NK-92 treated with Interleukin-12 subunit alpha and Interleukin-12 subunit beta, amount 100 ng/mL, for 24 hours (cell line): ENCODE data around the gene METTL16.
"Not testable (repeated sequence)": the region's sequence is repeated elsewhere in the genome, so short reads cannot be mapped to it uniquely, and the experiment has no call there.

ENCODE experiments used
- DNase-seq: peaks from one replicate; lab custom pipeline; 2025; lab: John Stamatoyannopoulos, UW

The METTL16 gene

GRCh38 chr17:2502871-2503580 lies 8.7 kb downstream of the METTL16 start:
- no peak for DNase-seq

DNA sequence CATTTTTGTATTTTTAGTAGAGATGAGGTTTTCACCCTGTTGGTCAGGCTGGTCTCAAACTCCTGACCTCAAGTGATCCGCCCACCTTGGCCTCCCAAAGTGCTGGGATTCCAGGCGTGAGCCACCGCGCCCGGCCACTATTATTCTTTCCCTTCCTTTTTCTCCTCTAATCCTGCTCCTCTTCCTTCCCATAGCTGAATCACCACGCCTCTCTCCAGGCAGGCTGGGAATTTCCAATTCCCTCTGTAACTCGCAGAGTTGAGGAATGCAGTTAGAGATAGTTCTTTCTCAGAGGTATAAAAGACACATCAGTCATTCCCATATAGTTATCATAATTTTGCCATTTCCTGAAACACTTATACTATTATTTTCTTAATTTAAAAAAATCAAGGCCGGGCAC lies 11.2 kb downstream of the METTL16 start:
- no peak for DNase-seq

GRCh38 chr17:2489286-2489685 lies 22.4 kb downstream of the METTL16 start:
- not testable (repeated sequence) for DNase-seq

GRCh38 chr17:2487306-2487705 lies 24.4 kb downstream of the METTL16 start:
- no peak for DNase-seq

GRCh38 chr17:2486709-2487108 lies 25.0 kb downstream of the METTL16 start:
- DNase-seq, result not testable (repeated sequence)

DNA sequence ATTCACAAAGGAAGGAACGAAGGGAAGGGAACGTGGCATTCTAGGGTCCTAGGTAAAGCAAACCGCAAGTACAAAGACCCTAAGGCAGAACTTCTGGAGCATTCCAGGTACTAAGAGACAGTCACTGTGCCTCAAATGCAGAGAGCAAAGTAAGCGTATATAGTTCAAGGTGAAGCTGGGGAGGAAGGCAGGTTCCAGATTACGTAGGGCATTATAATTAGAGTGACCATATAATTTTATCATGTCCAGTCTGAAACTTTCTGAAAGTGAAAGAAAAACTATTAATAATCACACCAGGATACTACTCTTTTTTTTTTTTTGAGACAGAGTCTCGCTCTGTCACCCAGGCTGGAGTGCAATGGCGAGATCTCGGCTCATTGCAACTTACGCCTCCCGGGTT lies 25.7 kb downstream of the METTL16 start:
- DNase-seq, result no peak

DNA sequence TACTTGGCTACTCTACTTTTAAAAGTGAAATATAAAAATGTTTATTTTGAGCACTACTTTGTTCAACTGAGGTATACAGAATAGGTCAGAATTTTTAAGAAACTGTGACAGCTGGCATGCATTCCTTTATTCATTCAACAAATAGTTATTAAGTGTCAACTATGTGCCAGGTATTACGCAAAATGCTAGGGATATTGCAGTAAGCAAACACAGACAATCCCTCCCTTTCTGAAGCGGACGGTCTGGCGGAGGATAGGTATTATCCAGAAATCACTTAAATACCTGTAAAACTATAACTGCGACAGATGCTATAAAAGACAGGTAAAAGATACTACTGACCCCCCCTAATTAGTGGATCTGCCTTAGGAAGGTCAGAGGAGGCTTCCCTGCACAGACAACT lies 26.1 kb downstream of the METTL16 start:
- DNase-seq, result no peak

- DNase-seq, result no peak
These were observed 26.8 kb downstream of the METTL16 start for GRCh38 chr17:2484876-2485275.

- DNase-seq, result no peak
These were observed 28.6 kb downstream of the METTL16 start for GRCh38 chr17:2483084-2483483.

- DNase-seq, result no peak
These were observed 29.5 kb downstream of the METTL16 start for GRCh38 chr17:2482218-2482617.

DNA sequence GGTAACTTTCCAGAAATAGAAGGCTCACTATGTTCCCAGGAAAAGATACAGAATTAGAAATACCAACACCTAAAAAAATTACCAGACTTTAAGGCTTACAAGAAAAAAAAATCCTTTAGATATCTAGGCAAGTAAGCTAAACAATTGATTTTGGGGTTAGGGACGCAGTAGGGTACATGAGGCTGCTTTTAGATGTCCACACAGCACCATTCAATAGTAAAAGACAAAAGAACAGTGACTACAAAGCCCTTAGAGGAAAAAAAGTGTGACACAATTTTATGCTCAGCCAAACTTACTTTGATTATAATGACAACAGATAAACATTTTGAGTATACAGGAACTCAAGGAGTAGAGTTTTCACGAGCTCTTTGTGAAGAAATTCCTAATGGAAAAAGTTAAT lies 29.9 kb downstream of the METTL16 start:
- no peak for DNase-seq

GRCh38 chr17:2478458-2478857 lies 33.2 kb downstream of the METTL16 start:
- no peak for DNase-seq

DNA sequence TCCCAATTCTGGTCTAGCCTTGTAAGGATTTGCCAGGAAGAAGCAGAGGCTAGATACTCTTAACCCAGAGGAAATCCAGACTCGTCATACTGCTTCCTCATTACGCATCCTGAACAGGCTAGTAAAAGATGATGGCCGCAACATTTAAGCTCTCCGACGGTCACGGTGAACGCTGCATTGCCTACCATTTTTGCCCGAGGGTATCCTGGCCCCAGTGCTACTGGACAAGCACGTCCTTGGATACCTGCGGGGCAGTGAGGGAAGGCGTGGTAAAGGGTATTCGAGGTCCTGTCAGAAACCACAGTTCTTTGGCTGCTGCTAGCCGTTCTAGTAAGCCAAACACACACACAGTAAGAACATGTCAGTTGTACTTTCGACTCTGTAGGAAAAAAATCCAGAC lies 36.6 kb downstream of the METTL16 start:
- no peak for DNase-seq

DNA sequence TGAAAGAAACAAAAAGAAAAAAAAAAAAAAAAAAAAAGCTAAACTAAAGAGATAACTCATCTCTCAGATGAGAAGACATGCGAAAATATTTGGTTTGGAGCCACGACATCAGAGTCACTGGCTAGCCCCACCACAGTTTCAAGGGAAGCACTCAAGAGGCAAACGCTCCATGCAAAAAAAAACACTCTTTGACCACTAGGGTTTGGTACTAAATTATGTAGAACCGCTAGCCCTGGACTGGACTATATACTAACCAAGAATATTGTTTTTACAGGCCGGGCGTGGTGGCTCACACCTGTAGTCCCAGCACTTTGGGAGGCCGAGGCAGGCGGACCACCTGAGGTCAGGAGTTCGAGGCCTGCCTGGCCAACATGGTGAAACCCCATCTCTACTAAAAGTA lies 37.3 kb downstream of the METTL16 start:
- no peak for DNase-seq

- DNase-seq, result no peak
These were observed 43.4 kb downstream of the METTL16 start for GRCh38 chr17:2468270-2468669.

DNA sequence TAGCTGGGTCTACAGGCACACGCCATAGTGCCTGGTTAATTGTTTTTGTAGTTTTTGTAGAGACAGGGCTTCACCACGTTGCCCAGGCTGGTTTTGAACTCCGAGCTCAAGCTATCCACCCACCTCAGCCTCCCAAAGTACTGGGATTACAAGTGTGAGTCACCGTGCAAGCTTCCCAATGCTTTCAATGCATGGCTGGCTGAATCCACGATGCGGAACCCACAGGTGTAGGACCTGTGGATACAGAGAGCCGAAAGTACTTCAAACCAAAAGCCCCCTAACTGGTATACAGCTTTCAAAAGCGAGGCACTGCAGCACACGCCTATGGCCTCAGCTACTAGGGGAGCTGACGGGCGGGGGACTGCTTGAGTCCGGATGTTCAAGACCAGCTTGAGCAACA lies 44.8 kb downstream of the METTL16 start:
- DNase-seq, result no peak

- no peak for DNase-seq
These were observed 49.2 kb downstream of the METTL16 start for GRCh38 chr17:2462481-2462880.

GRCh38 chr17:2459917-2460271 lies 51.8 kb downstream of the METTL16 start:
- no peak for DNase-seq

GRCh38 chr17:2457913-2458312 lies 53.8 kb downstream of the METTL16 start:
- DNase-seq, result no peak

- DNase-seq, result no peak
These were observed 55.2 kb downstream of the METTL16 start for GRCh38 chr17:2456475-2456874.

DNA sequence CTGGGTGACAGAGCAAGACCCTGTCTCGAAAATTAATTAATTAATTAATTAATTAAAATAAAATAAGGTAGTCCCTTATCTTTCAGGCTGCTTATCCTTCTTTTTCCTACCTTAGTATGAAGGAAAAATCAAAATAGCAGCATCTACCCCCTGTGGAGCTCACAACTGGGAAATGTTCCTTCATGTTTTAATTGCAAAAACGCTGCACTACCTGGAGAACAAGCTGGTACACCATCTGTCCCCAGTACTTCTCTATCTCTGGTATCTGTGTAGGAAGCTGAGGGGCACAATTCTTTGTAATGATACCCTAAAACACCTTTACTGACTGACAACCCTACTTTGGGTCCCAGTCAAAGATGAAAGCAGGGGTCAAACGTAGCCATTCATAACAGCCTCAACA lies 55.7 kb downstream of the METTL16 start:
- no peak for DNase-seq

DNA sequence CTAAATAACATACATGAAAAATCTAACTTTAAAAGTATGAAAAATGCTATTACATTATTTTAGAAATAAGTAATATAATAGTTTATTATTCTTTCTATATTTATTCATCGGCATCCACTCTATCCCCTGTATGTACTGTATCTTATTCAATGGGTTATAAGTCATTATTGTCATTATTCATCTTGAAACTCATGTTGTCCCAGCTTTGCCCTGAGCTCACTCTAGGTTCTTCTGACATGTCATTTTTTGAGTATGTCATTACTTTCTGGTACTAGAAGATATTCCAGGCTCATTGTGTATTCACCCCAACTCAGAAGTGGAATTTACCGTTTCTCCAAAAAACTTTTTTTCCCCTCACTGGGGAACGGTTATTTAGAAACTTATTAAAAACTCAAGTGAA lies 57.8 kb downstream of the METTL16 start:
- no peak for DNase-seq

- DNase-seq, result no peak
These were observed 58.4 kb downstream of the METTL16 start for GRCh38 chr17:2453325-2453724.

DNA sequence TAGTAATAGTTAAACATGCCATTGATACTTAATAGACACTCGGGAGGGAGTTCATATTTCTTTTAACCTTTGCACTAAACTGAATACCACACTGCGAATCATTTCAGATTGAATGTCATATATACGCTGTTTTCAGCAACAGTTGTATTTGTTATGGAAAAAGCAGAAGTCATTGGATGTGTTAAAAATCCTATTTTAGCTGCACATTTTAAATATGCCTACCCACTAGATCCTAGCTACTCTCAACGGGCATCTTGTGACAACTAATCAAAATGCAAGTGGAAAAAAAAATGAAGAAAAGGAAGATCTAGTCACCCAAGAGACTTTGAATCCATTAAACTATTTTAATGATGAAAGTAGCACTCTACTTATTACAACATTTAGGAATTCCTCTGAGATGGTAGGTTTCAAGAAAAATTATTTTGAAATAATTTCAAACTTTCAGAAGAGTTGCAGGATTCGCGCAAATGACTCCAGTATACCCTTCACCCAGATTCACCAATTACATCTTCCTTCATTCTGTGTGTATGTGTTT lies 59.4 kb downstream of the METTL16 start:
- DNase-seq, result no peak
